Loucy (cell line): ENCODE data around the gene RBM20.

Experiments
- H2AFZ ChIP-seq: fragments of 200-600 bp; sonication (generic); 2 replicates; pipeline ENCODE4 v1.6.0; 2016; ENCODE audit warnings: antibody characterized with exemption, mild to moderate bottlenecking, low read length, moderate library complexity
- H3F3A ChIP-seq: fragments of 200-600 bp; 2 replicates; pipeline ENCODE4 v1.6.0; 2016; ENCODE audit warnings: antibody characterized with exemption, low read depth, mild to moderate bottlenecking
- H3K27me3 ChIP-seq: fragments of 200-600 bp; sonication (generic); 2 replicates; pipeline ENCODE4 v1.6.1; 2014; ENCODE audit warnings: low read length, mild to moderate bottlenecking; ENCODE audit not compliant: insufficient read depth, poor library complexity, severe bottlenecking
- H3K36me3 ChIP-seq: fragments of 200-600 bp; sonication (generic); 2 replicates; pipeline ENCODE4 v1.6.1; 2016; ENCODE audit warnings: low read length; ENCODE audit not compliant: insufficient read depth
- H3K4me1 ChIP-seq: fragments of 200-600 bp; sonication (generic); 2 replicates; pipeline ENCODE4 v1.5.1; 2014; ENCODE audit warnings: low read length, mild to moderate bottlenecking; ENCODE audit not compliant: insufficient read depth, poor library complexity, severe bottlenecking
- H3K4me2 ChIP-seq: fragments of 200-600 bp; sonication (generic); 2 replicates; pipeline ENCODE4 v1.6.0; 2014; ENCODE audit warnings: antibody characterized with exemption, low read length, low read depth, mild to moderate bottlenecking; ENCODE audit not compliant: poor library complexity, severe bottlenecking
- H3K4me3 ChIP-seq: fragments of 200-600 bp; sonication (generic); 2 replicates; pipeline ENCODE4 v1.5.1; 2014; ENCODE audit warnings: low read length, mild to moderate bottlenecking, mixed read lengths; ENCODE audit not compliant: poor library complexity, severe bottlenecking
- H3K79me2 ChIP-seq: fragments of 200-600 bp; sonication (generic); 2 replicates; pipeline ENCODE4 v1.6.1; 2014; ENCODE audit warnings: low read length; ENCODE audit not compliant: insufficient read depth
- H3K9ac ChIP-seq: fragments of 200-600 bp; sonication (generic); 2 replicates; pipeline ENCODE4 v1.6.0; 2014; ENCODE audit warnings: mild to moderate bottlenecking, low read depth, low read length, moderate library complexity; ENCODE audit not compliant: poor library complexity, severe bottlenecking
- H3K9me2 ChIP-seq: fragments of 200-600 bp; sonication (generic); replicated peaks from 2 replicates; pipeline ENCODE4 v1.6.1; 2016; ENCODE audit warnings: low read depth, low read length, mixed read lengths
- H3K9me3 ChIP-seq: fragments of 200-600 bp; sonication (generic); 2 replicates; pipeline ENCODE4 v1.6.1; 2014; ENCODE audit warnings: mild to moderate bottlenecking, antibody characterized with exemption, low read length, low read depth; ENCODE audit not compliant: insufficient read depth
- H4K20me1 ChIP-seq: fragments of 200-600 bp; sonication (generic); 2 replicates; pipeline ENCODE4 v1.6.0; 2014; ENCODE audit warnings: antibody characterized with exemption, low read length, mild to moderate bottlenecking; ENCODE audit not compliant: insufficient read depth, poor library complexity, severe bottlenecking
- EZH2phosphoT487 ChIP-seq: fragments of 200-600 bp; IDR thresholded peaks from 2 replicates; pipeline ENCODE4 v1.6.1; 2018; ENCODE audit warnings: antibody characterized with exemption, mild to moderate bottlenecking, moderate library complexity, borderline replicate concordance
- TF ChIP-seq, protein P1 (sequence below): fragments of 200-600 bp; sonication (generic); conservative IDR thresholded peaks from 2 replicates; pipeline ENCODE4 v1.5.1; 2014; ENCODE audit warnings: mild to moderate bottlenecking, antibody characterized with exemption, low read length

The RBM20 gene

DNA sequence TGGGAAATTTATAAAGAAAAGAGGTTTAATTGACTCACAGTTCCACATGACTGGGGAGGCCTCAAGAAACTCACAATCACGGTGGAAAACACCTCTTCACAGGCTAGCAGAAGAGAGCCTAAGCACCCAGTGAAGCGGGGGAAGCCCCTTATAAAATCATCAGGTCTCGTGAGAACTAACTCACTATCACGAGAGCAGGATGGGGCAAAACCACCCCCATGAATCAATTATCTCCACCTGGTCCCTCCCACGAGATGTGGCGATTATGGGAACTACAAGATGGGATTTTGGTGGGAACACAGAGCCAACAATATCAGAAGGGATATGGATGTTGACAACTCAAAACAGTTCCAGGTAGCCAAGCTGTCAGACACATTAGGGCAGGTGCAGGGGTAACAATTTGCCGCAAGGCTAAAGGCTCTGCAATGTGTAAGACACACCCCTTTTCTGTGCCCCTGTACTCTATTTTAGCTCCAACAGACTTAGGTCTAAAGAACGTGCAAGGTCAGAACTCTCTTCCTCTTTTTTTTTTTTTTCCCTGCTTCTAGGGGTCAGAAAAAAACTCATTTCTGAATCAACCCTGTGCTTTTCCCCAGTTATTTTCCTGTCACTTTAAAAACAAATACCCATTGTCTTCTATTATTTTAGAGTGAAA, 30.7 kb upstream of the RBM20 start:
- Histone ChIP-seq H3K4me1 (no peaks in the 10 kb centered on the region), H3K9me3 (no peaks in the 10 kb centered on the region), H3K79me2 (no peaks in the 10 kb centered on the region), H3K9ac (no peak overlapping the region), H3K4me3 (no peak overlapping the region), H2AFZ (no peak overlapping the region), H3K27me3 (no peaks in the 10 kb centered on the region), H3K9me2 (no peaks in the 10 kb centered on the region), H3F3A (no peaks in the 10 kb centered on the region), H4K20me1 (no peaks in the 10 kb centered on the region), H3K36me3 (no peaks in the 10 kb centered on the region), H3K4me2 (no peak overlapping the region)
- TF ChIP-seq, protein P1, sequence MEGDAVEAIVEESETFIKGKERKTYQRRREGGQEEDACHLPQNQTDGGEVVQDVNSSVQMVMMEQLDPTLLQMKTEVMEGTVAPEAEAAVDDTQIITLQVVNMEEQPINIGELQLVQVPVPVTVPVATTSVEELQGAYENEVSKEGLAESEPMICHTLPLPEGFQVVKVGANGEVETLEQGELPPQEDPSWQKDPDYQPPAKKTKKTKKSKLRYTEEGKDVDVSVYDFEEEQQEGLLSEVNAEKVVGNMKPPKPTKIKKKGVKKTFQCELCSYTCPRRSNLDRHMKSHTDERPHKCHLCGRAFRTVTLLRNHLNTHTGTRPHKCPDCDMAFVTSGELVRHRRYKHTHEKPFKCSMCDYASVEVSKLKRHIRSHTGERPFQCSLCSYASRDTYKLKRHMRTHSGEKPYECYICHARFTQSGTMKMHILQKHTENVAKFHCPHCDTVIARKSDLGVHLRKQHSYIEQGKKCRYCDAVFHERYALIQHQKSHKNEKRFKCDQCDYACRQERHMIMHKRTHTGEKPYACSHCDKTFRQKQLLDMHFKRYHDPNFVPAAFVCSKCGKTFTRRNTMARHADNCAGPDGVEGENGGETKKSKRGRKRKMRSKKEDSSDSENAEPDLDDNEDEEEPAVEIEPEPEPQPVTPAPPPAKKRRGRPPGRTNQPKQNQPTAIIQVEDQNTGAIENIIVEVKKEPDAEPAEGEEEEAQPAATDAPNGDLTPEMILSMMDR, result no peak
- TF ChIP-seq EZH2phosphoT487, result no peak

DNA sequence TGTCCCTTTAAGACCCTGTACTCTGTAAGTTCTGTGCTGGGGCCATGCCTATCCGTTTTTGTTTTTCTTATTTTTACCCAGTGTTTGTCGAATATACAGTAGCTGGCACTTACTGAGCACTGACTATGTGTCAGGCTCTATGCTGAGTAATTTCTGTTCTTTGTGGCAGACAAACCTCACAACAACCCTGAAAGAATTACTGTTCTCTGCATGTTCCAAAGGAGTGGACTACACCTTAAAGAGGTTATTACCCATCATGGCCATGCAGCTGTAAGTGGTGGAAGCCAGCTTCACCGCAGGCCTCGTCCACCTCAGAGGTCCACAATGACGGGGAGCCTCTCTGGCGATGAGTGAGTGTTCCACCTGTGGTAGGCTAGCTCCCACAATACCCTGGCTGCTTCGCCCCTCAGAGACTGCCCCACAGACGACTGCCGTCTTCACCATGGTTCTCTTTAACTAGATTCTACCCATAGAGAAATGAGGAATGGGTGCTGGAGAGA, 30.1 kb upstream of the RBM20 start:
- TF ChIP-seq, protein P1, result no peak
- TF ChIP-seq EZH2phosphoT487, result no peak
- no peaks in the 10 kb centered on the region for H3K36me3 ChIP-seq
- H3K27me3 ChIP-seq, result no peaks in the 10 kb centered on the region
- no peaks in the 10 kb centered on the region for H4K20me1 ChIP-seq
- no peak overlapping the region for H3K9ac ChIP-seq
- H3K79me2 ChIP-seq, result no peaks in the 10 kb centered on the region
- no peak overlapping the region for H3K4me2 ChIP-seq
- no peak overlapping the region for H3K4me3 ChIP-seq
- no peaks in the 10 kb centered on the region for H3K9me2 ChIP-seq
- no peaks in the 10 kb centered on the region for H3K4me1 ChIP-seq
- H3F3A ChIP-seq, result no peaks in the 10 kb centered on the region
- no peaks in the 10 kb centered on the region for H3K9me3 ChIP-seq
- no peak overlapping the region for H2AFZ ChIP-seq

DNA sequence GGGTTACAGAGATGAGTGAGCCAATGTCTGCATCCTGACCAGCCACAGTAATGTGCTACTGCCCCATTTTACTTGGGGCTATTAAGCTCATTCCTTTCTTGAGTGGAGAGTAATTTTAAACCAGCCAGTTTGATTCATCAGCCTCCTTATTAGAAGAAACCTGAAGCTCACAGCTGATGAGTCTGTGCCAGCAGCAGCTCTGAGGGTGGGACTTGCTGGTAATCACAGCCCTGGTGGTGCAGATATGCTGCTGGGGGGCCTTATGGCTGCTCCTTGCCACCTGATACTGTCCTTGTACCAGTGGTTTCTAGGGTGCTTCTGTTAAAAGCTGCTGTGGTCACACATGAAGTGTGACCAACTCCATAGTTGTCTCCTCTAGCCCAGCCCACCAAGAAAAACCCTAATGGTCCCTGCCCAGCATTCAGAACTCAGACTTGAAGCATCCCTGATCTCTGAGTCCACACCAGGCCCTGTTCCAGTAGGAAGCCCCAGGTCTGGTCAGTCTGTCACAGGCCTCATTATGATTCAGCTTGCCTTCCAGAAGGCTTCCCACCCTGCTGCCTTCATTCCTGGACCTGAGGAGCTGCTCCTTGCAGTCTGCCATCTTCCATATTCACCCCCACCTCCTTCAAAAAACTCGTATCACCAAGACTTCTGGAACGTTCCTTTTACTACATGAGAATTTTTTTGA, 28.9 kb upstream of the RBM20 start:
- no peak overlapping the region for H3K9ac ChIP-seq
- H3F3A ChIP-seq, result no peaks in the 10 kb centered on the region
- TF ChIP-seq, protein P1, result no peak
- TF ChIP-seq EZH2phosphoT487, result no peak
- H3K4me2 ChIP-seq, result no peak overlapping the region
- no peaks in the 10 kb centered on the region for H3K79me2 ChIP-seq
- no peaks in the 10 kb centered on the region for H3K36me3 ChIP-seq
- H3K9me3 ChIP-seq, result no peaks in the 10 kb centered on the region
- H3K27me3 ChIP-seq, result no peaks in the 10 kb centered on the region
- no peak overlapping the region for H3K4me3 ChIP-seq
- no peaks in the 10 kb centered on the region for H3K4me1 ChIP-seq
- H4K20me1 ChIP-seq, result no peaks in the 10 kb centered on the region
- H2AFZ ChIP-seq, result no peak overlapping the region
- H3K9me2 ChIP-seq, result no peaks in the 10 kb centered on the region
